Fibroblast of skin of left quadriceps (primary cell): ENCODE data around the gene SORCS2.
"Not testable (repeated sequence)": the region's sequence is repeated elsewhere in the genome, so short reads cannot be mapped to it uniquely, and the experiment has no call there.

Experiments
- DNase-seq, 2 experiments: peaks; one replicate each; pipeline ENCODE4 v3.0.0-alpha.2; 2013; ENCODE audit warnings: low read depth in 2 of 2

Gene SORCS2

DNA sequence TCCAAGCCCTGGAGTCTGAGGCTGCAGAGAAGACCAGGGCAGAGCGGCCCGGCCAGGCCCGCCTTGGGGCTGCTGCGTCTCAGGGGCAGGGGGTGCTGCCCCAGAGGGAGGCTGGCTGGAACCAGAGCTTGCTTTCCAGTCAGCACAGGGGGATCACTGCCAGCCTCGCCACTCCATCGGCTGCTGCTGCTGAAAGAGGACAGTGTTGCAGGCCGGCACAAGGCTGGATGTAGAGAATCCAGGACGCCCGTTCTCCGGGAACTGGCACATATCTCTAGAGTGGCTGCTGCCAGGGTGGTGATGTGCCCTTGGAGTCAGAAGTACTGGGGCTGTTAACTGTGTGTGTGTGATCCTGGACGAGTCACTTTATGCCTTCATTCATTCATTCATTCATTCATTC is 31.9 kb upstream of the SORCS2 start:
- DNase-seq, result no peak

DNA sequence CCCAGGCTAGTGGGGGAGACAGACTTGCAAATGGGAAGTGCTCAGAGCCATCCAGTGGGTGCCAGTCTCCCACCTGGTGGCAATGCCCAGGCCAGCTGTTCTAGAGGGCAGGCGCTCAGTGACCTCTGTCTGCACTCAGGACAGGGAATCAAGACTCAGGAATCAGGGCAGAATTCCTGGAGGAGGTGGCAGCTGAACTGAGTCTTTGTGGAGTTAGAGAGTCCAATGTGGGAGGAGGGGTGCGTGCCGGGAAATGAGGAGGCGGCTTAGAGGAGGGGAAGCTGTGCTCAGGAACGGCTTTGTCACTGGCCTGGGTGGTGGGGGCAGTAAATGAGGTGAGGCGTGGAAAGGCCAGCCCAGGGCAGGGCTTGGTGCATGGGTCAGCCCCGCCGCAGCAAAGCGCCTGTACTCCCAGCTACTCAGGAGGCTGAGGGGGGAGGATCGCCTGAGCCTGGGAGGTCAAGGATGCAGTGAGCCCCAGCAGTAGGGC is 31.3 kb upstream of the SORCS2 start:
- DNase-seq, result no peak

DNA sequence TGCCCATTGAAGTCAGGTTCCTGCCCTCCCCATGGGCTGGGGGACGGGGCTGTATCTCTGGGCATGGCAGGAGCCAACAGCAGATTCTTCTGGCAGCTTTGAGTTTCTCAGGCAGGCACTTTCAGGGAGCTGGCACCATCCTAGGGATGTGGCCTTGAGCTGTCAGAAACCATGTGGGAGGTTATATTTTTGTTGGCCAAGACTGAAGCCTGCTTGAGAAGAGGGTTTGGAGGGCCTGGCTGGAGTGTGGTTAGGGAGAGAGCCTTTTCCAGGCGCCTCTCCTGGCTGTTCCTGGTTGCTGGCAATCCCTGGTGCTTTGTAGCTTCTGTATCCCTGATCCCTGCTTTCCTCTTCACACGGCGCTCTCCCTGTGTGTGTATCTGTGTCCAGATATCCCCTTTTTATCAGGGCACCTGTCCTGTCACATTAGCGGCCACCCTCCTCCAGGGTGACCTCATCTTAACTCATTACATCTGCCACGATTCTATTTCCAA is 30.6 kb upstream of the SORCS2 start:
- DNase-seq, result no peak

DNA sequence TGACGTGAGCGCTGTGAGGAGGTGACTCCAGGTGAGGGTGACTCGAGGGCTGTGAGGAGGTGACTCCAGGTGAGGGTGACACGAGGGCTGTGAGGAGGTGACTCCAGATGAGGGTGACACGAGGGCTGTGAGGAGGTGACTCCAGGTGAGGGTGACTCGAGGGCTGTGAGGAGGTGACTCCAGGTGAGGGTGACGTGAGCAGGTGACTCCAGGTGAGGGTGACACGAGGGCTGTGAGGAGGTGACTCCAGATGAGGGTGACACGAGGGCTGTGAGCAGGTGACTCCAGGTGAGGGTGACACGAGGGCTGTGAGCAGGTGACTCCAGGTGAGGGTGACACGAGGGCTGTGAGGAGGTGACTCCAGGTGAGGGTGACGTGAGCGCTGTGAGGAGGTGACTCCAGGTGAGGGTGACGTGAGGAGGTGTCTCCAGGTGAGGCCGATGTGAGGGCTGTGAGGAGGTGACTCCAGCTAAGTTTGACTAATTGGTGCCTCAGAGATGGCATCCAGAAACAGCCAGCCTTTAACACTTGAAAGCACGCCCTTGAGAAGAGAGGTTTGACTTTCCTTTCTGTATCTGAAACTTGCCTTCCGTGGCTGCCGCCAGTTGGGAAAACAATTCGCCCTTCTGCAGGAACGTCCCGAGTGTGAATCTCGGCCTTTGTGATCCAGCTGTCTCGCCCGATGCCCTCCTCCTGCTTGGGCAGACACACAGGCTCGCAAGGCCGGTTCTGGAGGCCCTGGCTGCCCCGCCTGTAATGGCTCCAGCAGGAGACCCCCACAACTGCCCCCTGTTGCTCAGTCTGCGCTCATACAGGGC is 27.1 kb upstream of the SORCS2 start:
- DNase-seq, result not testable (repeated sequence)

DNA sequence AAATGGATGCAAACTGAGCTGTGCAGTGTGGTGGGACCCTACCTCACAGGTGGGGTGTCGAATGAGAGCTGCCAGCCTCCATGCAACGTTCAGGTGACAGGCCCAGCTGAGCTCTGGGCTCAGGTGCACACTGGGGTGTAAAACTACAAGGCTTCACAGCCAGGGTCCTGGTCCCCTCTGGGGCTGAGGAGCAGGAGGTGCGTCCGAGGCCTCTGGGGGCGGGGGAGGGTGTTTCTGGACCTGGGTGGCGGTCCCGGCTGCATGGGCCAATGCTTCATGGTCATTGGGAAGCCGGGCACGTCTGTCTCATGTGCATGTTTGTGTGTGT is 26.5 kb upstream of the SORCS2 start:
- no peak for DNase-seq

DNA sequence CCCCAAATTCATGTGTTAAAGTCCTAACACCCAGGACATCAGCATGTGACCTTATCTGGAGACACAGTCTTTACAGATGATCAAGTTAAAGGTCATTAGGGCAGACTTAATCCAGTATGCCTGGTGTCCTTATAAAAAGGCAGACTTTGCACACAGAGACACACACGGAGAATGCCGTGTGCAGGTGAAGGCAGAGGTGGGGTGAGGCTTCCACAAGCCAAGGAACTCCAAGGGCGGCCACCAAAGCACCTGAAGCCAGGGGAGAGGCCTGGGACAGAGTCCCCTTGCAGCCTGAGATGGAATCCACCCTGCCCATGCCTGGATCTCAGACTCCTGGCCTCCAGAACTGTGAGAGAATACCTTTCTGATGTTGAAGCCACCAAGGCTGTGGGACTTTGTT is 26.1 kb upstream of the SORCS2 start:
- DNase-seq, result no peak

DNA sequence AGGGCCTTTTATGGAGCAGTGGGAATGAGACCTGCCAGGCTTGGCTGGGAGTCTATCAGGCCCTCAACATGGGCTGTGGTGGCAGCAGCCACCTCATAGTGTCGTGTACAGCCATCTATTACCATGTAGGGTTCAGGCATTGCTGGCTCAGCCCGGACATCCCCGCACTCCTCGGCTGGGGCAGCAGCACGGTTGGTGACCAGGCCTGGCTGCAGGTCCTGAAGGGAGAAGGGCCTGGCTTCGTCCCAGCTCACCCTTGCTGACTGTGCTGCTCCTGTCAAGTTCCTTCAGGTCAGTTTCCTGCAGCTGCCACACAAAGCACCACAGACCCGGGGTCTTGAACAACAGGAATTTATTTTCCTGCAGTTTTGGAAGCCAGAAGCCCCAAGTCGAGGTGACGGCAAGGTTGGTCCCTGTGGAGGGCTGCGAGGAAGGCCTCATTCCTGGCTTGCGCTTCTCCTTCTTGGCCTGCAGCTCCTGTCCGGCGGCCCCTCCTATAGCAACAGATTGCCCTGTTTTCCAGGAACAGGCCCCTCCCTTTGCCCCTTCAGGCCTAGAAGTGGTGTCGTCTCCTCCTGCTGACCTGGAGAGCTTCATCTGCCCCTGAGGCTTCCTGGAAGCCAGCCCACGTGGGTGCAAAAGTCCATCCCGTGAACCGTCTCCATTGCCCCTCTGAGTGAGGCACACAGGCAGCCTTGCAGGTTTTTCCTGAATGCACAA is 25.2 kb upstream of the SORCS2 start:
- DNase-seq, result no peak

DNA sequence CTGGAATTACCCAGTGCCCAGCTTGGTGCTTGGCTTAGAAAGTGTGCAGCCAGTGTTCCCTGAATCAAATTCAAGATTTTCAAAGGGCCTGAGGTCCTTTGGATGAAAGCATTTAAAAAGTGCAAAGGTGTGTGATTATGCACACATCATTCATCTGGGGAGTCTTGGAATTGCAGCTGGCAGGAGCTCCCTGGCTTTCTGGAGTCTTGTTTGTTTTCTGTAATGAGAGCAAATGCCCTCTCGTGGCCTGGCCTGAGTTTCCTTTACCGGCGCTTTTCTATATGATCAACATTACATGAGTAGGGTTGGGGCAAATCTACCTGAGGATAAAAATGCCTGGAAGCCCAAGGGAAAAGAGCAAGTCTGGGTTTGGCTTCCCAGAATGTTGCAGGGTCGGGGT is 24.6 kb upstream of the SORCS2 start:
- DNase-seq, result no peak

DNA sequence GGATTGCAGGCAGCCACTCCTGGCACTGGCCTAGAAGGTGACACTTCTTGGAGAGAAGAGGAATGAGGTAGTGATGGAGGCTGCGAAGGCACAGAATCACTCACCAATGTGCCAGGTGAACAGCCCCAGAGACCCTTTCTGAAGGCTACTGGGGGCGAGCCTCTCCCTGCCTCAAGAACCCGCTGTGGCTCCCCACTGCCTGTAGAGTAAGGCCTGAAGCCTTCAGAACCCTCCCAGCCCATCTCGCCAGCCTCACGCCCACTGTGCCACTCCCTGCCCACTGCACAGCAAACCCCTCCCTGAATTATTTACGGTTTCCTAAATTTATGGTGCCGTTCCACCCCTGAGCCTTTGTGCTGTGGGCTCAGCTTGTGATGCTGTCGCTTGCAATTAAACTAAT is 24.2 kb upstream of the SORCS2 start:
- DNase-seq, result no peak

DNA sequence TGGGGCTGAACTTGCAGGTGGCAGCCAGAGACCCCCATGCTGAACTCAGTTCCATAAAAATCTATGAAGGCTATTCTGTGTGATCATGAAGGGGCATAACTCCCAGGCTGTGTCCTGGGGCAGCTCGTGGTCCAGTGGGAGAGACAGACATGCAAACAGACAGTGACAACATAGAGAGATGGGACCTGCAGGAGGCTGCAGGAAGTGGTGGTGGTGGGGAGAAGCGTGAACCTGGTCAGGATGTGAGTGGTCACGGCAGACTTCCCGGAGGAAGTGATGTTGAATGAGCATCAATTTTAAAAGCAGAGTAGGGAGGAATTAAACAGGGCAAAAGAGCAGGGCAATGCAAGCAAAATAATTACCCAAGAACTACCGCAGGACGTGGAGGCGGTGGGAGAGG is 23.2 kb upstream of the SORCS2 start:
- no peak for DNase-seq

DNA sequence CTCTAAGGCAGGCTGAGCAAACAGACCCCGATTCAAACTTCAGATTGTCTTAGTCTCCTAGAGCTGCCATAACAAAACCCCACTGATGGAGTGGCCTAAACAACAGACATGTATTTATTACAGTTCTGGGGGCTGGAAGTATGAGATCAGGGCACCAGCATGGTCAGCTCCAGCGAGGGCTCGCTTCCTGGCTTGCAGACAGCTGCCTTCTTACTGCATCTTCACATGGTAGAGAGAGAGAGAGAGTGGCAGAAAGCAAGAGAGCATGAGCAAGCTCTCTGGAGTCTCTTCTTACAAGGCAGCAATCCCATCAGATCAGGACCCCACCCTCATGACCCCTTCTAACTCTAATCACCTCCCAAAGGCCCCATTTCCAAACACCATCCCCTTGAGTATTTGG is 22.3 kb upstream of the SORCS2 start:
- no peak for DNase-seq

DNA sequence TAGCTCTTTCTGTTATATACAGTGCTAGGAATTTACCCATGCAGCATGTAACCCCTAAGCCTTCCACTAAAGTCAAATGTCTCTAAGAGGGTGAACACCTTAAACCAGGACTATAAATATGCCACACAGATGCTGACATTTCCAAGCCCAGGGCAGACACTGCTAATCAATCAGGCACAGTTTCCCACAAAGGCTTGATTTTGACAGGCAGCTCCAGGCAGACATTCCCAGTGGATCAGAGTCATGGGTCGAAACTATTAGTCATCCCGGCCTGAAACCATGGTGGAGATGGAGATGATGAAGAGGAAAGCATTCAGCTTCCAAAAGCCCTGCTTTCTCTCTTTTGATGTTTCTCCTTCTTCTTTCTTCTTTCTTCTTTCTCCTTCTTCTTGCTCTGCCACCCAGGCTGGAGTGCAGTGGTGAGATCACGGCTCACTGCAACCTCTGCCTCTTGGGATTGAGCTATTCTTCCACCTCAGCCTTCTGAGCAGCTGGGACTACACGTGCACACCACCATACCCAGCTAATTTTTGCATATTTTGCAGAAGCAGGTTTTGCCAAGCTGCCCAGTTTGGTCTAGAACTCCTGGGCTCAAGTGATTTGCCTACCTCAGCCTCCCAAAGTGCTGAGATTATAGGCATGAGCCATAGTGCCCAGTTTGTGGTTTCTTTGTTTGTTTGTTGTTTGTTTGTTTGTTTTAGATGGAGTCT is 21.0 kb upstream of the SORCS2 start:
- no peak for DNase-seq

DNA sequence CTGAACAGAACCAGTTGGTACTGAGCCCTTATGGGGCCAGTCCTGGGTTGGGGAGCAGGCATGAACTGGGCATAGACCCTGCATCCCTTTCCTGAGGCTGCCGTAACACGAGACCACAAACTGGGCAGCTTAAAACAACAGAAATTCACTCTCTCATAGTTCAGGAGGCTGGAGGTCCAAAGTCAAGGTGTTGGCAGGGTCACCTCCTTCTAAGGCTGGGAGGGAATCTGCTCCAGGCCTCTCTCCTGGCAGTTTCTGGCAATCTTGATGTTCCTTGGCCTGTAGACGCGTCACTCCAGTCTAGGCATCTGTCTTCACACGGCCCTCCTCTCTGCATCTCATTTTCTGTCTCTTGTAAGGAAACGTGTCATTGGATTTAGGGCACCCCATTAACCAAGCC is 19.8 kb upstream of the SORCS2 start:
- DNase-seq, result no peak

DNA sequence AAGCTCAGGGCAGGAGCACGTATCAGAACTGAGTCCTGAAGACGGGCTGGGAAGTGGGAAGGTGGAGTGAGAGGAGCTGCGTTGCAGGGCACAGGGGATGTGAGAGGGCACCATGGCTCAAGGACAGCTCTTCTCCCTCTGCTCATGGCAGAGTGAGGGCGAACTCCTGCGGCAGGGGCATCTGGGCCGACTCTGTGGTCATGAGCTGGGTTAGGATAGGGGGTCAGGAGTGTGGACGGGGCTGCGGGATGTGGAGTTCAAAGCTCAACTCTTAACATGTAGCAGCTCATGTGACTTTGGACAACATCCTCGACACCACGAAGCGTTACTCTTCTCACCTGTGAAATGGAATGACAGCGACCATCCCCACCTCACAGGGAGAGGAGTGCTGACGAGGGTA is 19.4 kb upstream of the SORCS2 start:
- DNase-seq, result no peak

DNA sequence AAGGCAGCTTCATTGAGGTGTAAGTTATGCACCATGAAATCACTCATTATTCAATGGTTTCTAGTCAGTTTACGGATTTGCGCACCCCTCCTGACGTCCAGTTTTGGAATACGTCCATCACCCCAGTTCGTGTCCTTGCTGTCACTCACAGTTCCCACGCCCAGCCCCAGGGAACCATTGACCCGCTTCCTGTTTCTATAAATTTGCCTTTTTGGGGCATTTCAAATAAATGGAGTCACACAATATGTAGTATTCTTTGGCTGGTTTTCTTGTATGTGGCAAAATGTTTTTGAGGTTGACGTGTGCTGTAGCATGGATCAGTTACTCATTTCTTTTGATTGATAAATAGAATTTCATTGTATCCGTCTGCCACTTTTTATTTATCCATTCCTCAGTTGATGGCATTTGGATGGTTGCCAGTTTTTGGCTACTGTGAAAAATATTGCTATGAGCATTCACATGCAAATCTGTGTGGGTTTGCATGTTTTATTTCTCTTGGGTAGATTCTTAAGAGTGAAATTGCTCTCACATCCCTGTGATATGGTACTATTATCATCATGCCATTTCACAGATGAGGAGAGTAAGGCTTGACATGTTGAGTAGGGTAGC is 18.4 kb upstream of the SORCS2 start:
- DNase-seq, result no peak

DNA sequence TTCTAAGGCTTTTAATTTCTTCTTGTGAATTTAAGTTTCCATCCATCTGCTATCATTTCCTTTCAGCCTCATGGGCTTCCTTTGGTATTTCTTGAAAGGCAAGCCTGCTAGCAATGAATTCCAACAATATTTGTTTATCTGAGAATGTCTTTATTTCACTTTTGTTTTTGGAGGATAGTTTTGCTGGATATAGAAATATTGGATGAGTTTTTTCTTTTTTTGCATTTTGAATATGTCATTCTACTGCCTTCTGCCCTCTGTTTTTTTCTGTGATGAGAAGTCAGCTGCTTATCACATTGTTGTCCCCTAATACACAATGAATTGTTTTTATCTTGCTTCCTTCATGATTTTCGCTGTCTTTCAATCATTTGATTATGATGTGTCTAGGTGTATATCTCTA is 13.2 kb upstream of the SORCS2 start:
- DNase-seq, result no peak

DNA sequence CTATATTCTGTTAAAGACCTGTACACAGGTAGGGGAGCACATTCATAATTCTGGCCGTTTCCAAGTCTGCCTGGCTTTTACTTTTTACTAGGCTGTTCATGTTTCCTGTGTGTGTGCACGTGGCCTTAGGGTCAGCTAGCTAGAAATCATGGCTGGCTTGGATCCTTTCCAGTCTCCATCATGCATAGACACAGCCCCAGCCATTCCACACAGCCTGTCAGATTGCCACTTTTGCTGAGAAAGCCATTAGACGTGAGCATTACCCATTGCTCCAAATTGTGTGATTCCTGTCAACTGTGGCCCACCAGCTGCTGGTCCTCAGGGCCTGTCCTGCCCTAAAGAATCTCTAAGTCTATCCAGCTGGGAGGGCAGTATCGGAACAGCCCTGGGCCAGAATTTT is 11.4 kb upstream of the SORCS2 start:
- DNase-seq, result no peak

DNA sequence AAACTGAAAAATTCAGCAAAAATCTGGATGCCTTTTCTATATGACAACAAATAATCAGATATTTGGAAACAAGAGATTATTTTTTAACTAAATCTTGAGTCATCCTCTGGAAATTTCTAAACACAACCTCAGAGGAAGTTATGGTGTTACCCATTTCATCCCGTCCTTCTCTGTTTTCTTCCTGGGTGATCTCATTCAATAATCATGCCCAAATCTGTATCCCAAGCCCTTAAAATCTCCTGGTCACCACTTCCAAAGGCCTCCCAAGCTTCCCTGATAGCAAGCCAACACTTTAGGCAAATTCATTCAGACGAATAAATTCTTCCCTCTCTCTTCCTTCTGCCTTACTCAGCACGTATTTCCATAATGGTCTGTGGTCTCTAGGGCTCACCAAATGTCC is 9.7 kb upstream of the SORCS2 start:
- no peak for DNase-seq

DNA sequence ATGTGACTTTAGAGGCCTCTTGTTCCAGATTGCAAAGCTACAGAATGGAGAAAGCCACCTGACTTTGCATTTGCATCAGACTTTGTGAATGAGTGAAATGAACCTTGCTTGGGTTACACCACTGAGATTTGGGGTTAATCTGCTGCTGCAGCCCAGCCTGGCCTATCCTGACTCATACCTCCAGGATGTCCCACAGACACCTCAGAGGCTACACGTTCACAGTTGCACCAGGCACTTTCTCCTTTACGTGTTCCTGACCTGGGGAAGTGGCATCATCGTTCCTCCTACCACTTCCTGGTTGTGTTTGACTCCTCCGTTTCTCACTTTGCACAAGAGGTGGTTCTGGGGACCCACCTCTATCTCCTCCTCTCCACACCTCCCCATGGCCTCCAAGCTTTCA is 9.2 kb upstream of the SORCS2 start:
- DNase-seq, result no peak

DNA sequence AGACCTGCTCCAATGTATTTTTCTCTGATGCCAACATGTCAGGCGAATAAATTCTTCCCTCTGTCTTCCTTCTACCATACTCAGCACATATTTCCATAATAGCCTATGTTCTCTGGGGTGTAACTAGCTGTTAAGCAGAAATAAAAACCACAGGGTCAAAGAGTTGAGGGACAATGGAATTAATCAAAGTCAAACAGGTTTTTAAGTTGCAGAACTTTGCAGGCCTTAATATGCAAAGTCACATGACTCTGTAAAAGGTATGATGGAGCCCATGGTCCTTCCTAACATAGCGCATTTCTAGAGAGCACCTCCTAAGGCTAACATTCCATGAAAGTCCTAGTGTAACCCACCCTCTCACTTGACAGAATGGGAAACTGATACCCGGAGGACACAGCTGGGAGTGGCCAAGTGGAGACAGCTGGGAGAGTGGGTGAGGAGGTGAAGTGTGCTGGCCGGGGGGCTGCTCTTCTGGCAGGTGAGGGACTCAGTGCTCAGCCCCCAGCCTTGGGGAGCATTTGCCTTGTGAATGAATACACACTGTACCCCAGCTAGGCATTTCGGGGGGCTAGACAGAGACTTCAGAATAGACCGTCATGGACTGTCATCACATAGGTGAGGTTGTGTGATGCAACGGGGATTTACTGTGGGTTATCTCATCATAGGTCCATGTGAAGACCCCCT is 8.4 kb upstream of the SORCS2 start:
- no peak for DNase-seq

DNA sequence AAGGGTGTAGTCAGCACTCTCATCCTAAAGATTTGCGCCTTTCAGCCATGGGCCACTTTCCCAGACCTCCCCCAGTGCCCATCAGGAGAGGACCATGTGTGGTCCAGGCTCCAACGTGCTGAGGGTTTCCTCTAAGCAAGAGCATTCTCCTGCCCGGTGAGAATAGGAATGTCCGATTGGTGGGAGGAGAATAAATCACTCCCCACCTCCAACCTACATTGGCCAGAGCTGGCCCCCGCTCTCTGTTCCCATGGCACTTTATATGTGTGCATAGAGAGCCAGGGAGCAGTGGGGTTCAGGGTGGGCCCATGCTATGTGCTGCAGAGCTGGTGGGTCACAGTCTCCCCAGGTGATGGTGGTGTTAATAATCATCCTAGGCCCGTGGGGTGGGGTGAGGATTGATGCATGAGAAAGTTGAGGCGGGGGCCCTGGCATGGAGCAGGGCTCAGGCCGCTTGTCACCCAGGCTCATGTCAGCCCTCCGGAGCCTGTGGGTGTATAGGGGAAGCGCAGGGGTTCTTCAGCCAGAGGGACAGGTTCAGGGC is 6.8 kb upstream of the SORCS2 start:
- no peak for DNase-seq
